ENCODE measurements around the gene TBC1D25.

The TBC1D25 gene

GRCh38 chrX:48558271-48558670, 18.8 kb downstream of the TBC1D25 start:
- in situ Hi-C loops (cut with MboI; ENCODE audit: low sequenced_read_pairs), result no loop called here

- in situ Hi-C loops (cut with MboI; ENCODE audit: low sequenced_read_pairs), result no loop called here
Observed at GRCh38 chrX:48559636-48560035, 20.1 kb downstream of the TBC1D25 start.

- in situ Hi-C loops (cut with MboI; ENCODE audit: low sequenced_read_pairs), result no loop called here
Observed at GRCh38 chrX:48560056-48560455, 20.5 kb downstream of the TBC1D25 start.

- in situ Hi-C loops (cut with MboI; ENCODE audit: low sequenced_read_pairs), result no loop called here
Observed at GRCh38 chrX:48560681-48561080, 21.2 kb downstream of the TBC1D25 start.

- in situ Hi-C loops (cut with MboI; ENCODE audit: low sequenced_read_pairs), result no loop called here
Observed at GRCh38 chrX:48569958-48570357, 30.4 kb downstream of the TBC1D25 start.

GRCh38 chrX:48573690-48574269, 34.3 kb downstream of the TBC1D25 start:
- in situ Hi-C loops (cut with MboI; ENCODE audit: low sequenced_read_pairs), result no loop called here

- in situ Hi-C loops (cut with MboI; ENCODE audit: low sequenced_read_pairs), result no loop called here
Observed at GRCh38 chrX:48574270-48575266, 35.1 kb downstream of the TBC1D25 start, which contains the start of gene RBM3. TSS of gene RBM3 (plus strand) at chrX:48574484. CDS start at chrX:48575181, 697 bp downstream.

GRCh38 chrX:48575642-48576041, 36.1 kb downstream of the TBC1D25 start:
- in situ Hi-C loops (cut with MboI; ENCODE audit: low sequenced_read_pairs), result no loop called here

GRCh38 chrX:48576108-48576507, 36.6 kb downstream of the TBC1D25 start:
- in situ Hi-C loops (cut with MboI; ENCODE audit: low sequenced_read_pairs), result no loop called here

- in situ Hi-C loops (cut with MboI; ENCODE audit: low sequenced_read_pairs), result no loop called here
Observed at GRCh38 chrX:48578661-48579128, 39.2 kb downstream of the TBC1D25 start.

GRCh38 chrX:48579259-48579658, 39.7 kb downstream of the TBC1D25 start:
- in situ Hi-C loops (cut with MboI; ENCODE audit: low sequenced_read_pairs), result no loop called here

GRCh38 chrX:48580662-48581061, 41.1 kb downstream of the TBC1D25 start:
- in situ Hi-C loops (cut with MboI; ENCODE audit: low sequenced_read_pairs), result no loop called here

- in situ Hi-C loops (cut with MboI; ENCODE audit: low sequenced_read_pairs), result no loop called here
Observed at GRCh38 chrX:48584698-48585097, 45.2 kb downstream of the TBC1D25 start.

- in situ Hi-C loops (cut with MboI; ENCODE audit: low sequenced_read_pairs), result no loop called here
Observed at GRCh38 chrX:48589482-48590162, 50.1 kb downstream of the TBC1D25 start.

- in situ Hi-C loops (cut with MboI; ENCODE audit: low sequenced_read_pairs), result no loop called here
Observed at GRCh38 chrX:48590203-48591103, 50.9 kb downstream of the TBC1D25 start.

- in situ Hi-C loops (cut with MboI; ENCODE audit: low sequenced_read_pairs), result no loop called here
Observed at GRCh38 chrX:48591255-48591791, 51.8 kb downstream of the TBC1D25 start.

GRCh38 chrX:48592971-48593370, 53.5 kb downstream of the TBC1D25 start:
- in situ Hi-C loops (cut with MboI; ENCODE audit: low sequenced_read_pairs), result no loop called here

GRCh38 chrX:48595929-48596328, 56.4 kb downstream of the TBC1D25 start:
- in situ Hi-C loops (cut with MboI; ENCODE audit: low sequenced_read_pairs), result no loop called here

GRCh38 chrX:48597353-48598264, 58.1 kb downstream of the TBC1D25 start, which contains the start of gene WDR13:
TSS of gene WDR13 (plus strand) at chrX:48597492. CDS start at chrX:48597997, 505 bp downstream.
- in situ Hi-C loops (cut with MboI; ENCODE audit: low sequenced_read_pairs), result no loop called here
